Left ventricle myocardium inferior (tissue), 1 donor: ENCODE results near the gene NCS1. TPM values are rescaled to one million over a fixed set of nuclear protein-coding genes. Genes with fewer than 3 reads are reported as not detected.

Experiments used
- DNase-seq: peaks from one replicate; pipeline ENCODE4 v3.0.0-alpha.2; 2020
- H3K27ac ChIP-seq: fragments of 200-600 bp; replicated peaks from 2 replicates; pipeline ENCODE4 v1.8.0; 2021
- H3K27me3 ChIP-seq: fragments of 200-600 bp; 2 replicates; pipeline ENCODE4 v1.8.0; 2021; ENCODE audit warnings: low read depth
- H3K36me3 ChIP-seq: fragments of 200-600 bp; 2 replicates; pipeline ENCODE4 v1.8.0; 2021
- H3K4me1 ChIP-seq: fragments of 200-600 bp; 2 replicates; pipeline ENCODE4 v1.8.0; 2021
- H3K4me3 ChIP-seq: fragments of 200-600 bp; 2 replicates; pipeline ENCODE4 v1.8.0; 2021; ENCODE audit warnings: mild to moderate bottlenecking, moderate library complexity
- H3K9me3 ChIP-seq: fragments of 200-600 bp; replicated peaks from 2 replicates; pipeline ENCODE4 v1.8.0; 2021
- intact Hi-C: fragments of 100-400 bp; cut with micrococcal nuclease; formaldehyde crosslinking; loops from one replicate; pipeline ENCODE4 v1.11.0; 2022
- total RNA-seq: library from RNA; stranded (reverse); fragmentation: NEBNext Ultra II Directional; extraction: Animal tissue kit (Norgen Biotek cat#: 25700); gene quantifications from one replicate; pipeline ENCODE4 v1.2.1, GENCODE V29; 2021
- TF ChIP-seq, protein P1 (sequence below): fragments of 200-600 bp; IDR thresholded peaks from 2 replicates; pipeline ENCODE4 v1.8.0; 2021; ENCODE audit warnings: antibody characterized with exemption, mild to moderate bottlenecking, borderline replicate concordance
- donor health status: DM: no; HTN: yes; CAD: no; lungs with severe emphysema.

The NCS1 gene
- total RNA-seq, 1 donor from 2014 or later: 6.1 TPM

DNA sequence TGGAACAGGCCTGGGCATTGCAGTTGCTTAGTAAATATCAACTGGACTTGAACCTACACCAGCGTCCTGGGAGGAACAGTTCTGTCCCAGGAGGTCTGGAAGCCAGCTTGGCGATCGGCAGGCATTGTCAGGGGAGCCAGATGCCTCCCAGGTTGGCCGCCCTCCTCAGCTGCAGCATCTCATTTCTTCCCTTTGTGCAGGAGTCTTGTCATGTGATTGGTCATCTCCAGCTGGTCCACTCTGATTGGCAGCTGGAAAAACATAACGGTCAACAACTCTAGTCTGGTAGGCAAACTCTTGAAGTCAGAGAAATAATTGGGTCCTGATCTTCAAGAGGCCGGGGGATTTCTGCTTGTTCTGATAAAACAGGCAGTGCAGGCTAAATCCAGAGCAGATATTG is 29.6 kb upstream of the NCS1 start:
- no peak for DNase-seq
- peaks cover 25% of the 10 kb centered on the region for H3K27me3 ChIP-seq
- H3K4me3 ChIP-seq: no peak overlapping the region
- no peaks in the 10 kb centered on the region for H3K9me3 ChIP-seq
- no peak overlapping the region for H3K27ac ChIP-seq
- peaks cover 52% of the 10 kb centered on the region for H3K4me1 ChIP-seq
- intact Hi-C loops: no loop called here
- TF ChIP-seq, protein P1, sequence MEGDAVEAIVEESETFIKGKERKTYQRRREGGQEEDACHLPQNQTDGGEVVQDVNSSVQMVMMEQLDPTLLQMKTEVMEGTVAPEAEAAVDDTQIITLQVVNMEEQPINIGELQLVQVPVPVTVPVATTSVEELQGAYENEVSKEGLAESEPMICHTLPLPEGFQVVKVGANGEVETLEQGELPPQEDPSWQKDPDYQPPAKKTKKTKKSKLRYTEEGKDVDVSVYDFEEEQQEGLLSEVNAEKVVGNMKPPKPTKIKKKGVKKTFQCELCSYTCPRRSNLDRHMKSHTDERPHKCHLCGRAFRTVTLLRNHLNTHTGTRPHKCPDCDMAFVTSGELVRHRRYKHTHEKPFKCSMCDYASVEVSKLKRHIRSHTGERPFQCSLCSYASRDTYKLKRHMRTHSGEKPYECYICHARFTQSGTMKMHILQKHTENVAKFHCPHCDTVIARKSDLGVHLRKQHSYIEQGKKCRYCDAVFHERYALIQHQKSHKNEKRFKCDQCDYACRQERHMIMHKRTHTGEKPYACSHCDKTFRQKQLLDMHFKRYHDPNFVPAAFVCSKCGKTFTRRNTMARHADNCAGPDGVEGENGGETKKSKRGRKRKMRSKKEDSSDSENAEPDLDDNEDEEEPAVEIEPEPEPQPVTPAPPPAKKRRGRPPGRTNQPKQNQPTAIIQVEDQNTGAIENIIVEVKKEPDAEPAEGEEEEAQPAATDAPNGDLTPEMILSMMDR: no peak
- no peaks in the 10 kb centered on the region for H3K36me3 ChIP-seq

DNA sequence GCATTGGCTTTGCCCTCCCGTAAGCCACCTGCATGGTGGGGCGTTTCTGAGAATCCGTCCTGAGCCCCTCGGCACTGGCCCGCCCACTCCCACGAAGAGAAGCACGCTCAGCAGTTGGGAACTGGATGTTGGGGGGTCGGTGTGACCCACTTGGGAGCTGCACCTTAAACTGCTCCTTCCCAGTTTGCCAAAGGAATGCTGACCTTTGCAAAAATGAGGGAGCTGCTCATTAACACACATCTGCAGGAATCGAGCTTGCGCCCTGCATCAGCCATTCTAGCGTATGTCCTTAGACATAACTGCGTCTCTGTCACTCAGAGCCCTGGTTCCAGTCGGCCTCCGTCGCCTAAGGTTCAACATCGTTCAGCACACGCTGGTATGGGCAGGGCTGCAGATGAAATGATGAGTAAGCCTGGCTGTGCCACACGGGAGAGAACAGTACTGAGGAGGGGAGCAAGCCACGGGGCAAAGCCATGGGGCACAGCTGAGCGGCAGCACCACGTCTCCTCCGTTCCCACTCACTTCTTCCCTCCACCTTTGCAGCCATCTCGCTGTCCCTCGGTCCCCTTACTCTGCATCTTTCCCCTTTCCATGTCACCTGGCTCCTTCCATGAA is 28.8 kb upstream of the NCS1 start:
- no peak overlapping the region for H3K27ac ChIP-seq

DNA sequence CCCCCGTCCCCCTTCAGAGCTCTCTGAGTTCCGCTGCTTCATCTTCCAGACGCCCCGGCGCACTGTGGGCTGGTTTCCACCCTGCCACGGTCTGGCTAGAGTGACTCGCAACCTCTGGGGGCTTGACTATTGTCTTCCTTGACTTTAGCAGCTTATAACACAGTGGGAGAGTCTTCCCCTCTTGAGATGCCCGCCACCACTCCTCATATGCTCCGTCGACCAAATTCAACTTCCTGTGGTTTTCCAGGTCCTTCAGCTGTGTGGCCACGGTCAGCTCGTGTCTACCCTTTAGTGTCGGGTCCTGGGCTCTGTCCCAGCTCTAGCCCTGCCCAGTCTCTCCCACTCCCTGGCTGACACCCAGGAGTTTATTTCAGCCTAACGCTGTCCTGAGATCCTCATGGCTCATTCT is 28.2 kb upstream of the NCS1 start:
- Histone ChIP-seq H3K27ac (no peak overlapping the region), H3K9me3 (no peaks in the 10 kb centered on the region), H3K4me1 (peaks cover 39% of the 10 kb centered on the region), H3K4me3 (no peak overlapping the region), H3K36me3 (no peaks in the 10 kb centered on the region), H3K27me3 (peaks cover 31% of the 10 kb centered on the region)
- intact Hi-C loops: no loop called here
- TF ChIP-seq, protein P1: no peak
- DNase-seq: peak; percentile 43

More for the DNA sequence above, 28.8 kb upstream of the NCS1 start:
- Histone ChIP-seq H3K9me3 (no peaks in the 10 kb centered on the region), H3K4me3 (no peak overlapping the region), H3K27me3 (peaks cover 30% of the 10 kb centered on the region), H3K36me3 (no peaks in the 10 kb centered on the region), H3K4me1 (peaks cover 45% of the 10 kb centered on the region)
- DNase-seq: no peak
- intact Hi-C loops: no loop called here
- TF ChIP-seq, protein P1: no peak

DNA sequence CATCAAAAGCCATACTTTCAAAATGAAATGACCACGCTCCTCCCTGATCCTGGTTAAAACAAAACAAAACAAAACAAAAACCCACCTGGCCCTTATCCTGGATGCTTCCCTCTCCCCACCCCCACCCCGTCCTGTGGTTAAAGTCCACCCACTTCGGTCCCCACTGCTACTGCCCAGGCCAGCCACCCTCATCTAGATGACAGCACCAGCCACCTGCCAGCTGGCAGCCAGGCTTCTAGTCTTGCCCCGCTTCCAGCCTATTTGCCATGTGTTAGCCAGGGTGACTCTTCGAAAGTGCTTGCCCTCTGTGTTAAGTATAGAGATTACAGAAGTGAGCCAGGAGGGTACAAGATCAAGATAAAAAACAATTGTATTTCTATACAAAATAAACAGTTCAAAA is 27.5 kb upstream of the NCS1 start:
- Histone ChIP-seq H3K4me1 (peaks cover 31% of the 10 kb centered on the region), H3K36me3 (no peaks in the 10 kb centered on the region), H3K9me3 (no peaks in the 10 kb centered on the region), H3K4me3 (no peak overlapping the region), H3K27ac (no peak overlapping the region), H3K27me3 (peaks cover 31% of the 10 kb centered on the region)
- DNase-seq: peak; percentile 43
- intact Hi-C loops: no loop called here
- TF ChIP-seq, protein P1: no peak

DNA sequence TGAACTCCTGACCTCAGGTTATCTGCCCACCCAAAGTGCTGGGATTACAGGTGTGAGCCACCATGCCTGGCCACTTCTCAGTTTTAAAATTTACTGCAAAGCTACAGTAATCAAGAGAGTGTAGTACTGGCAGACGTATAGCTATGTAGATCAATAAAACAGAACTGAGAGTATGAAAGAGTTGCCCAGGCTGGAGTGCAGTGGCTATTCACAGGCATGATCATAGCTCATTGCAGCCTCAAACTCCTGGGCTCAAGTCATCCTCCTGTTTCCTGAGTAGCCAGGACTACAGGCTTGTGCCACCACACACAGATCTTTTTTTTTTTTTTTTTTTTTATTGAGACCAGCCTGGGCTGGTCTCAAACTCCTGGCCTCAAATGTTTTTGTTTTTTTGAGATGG is 26.5 kb upstream of the NCS1 start:
- no peaks in the 10 kb centered on the region for H3K9me3 ChIP-seq
- no peak for DNase-seq
- intact Hi-C loops: no loop called here

More for the DNA sequence above, 26.5 kb upstream of the NCS1 start:
- Histone ChIP-seq H3K27me3 (peaks cover 31% of the 10 kb centered on the region), H3K4me1 (peaks cover 22% of the 10 kb centered on the region), H3K36me3 (no peaks in the 10 kb centered on the region), H3K4me3 (no peak overlapping the region), H3K27ac (no peak overlapping the region)
- TF ChIP-seq, protein P1: no peak
